ENCODE results near the gene KIAA1586.
A peak's percentile ranks its signal among the peaks of the same experiment; 100 is the strongest.
"Not testable (repeated sequence)": the region's sequence is repeated elsewhere in the genome, so short reads cannot be mapped to it uniquely, and the experiment has no call there.

The KIAA1586 gene

DNA sequence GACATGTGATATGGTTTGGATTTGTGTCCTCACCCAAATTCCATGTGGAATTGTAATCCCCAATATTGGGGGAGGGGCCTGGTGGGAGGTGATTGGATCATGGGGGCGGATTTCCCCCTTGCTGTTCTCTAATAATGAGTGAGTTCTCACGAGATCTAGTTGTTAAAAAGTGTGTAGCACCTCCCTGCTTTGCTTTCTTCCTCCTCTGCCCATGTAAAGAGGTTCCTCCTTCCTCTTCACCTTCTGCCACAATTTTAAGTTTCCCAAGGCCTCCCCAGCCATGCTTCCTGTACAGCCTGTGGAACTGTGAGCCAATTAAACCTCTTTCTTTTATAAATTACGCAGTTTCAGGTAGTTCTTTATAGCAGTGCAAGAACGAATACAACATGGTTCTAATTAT, 41.4 kb downstream of the KIAA1586 start:
- H3K4me3 ChIP-seq (ENCODE audit: low read length): no peak overlapping the region
- H3K9me3 ChIP-seq (ENCODE audit: insufficient read depth, low read depth, low read length): no peaks in the 10 kb centered on the region
- H3K27me3 ChIP-seq (ENCODE audit: insufficient read depth, low read length): no peaks in the 10 kb centered on the region
- no peak overlapping the region for H3K9ac ChIP-seq (ENCODE audit: low read depth, low read length)
- no peak overlapping the region for H3K27ac ChIP-seq (ENCODE audit: low read length)
- H3K4me1 ChIP-seq (ENCODE audit: insufficient read depth, low read length): peaks cover 10% of the 10 kb centered on the region; the same call in 1 of the 2 replicates
- peaks cover 15% of the 10 kb centered on the region for H3K36me3 ChIP-seq (ENCODE audit: insufficient read depth, low read depth, low read length)

DNA sequence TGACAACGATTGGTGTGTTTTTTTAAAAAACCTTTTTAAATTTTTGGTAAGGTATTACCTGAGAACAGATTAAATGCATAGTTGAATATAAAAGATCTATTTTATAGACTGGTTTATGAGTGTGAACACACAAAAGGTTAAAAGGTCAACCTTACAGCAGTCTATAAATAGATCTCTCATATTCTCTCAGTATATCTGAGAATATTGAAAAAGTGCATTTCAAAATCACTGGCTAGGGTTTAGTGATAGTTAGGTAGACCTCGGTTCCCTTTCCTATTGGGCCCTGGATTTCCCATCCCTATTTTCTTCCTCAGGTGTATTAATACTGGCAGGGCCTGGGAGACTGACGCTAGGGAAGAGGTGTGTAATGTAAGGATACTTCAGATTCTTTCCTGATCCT, 42.8 kb downstream of the KIAA1586 start:
- H3K27ac ChIP-seq (ENCODE audit: low read length): no peak overlapping the region
- H3K27me3 ChIP-seq (ENCODE audit: insufficient read depth, low read length): no peaks in the 10 kb centered on the region
- no peak overlapping the region for H3K9ac ChIP-seq (ENCODE audit: low read depth, low read length)
- H3K9me3 ChIP-seq (ENCODE audit: insufficient read depth, low read depth, low read length): no peaks in the 10 kb centered on the region
- peaks cover 24% of the 10 kb centered on the region for H3K36me3 ChIP-seq (ENCODE audit: insufficient read depth, low read depth, low read length)
- peaks cover 10% of the 10 kb centered on the region; the same call in 1 of the 2 replicates for H3K4me1 ChIP-seq (ENCODE audit: insufficient read depth, low read length)
- peak overlapping the region; percentile 70 for H3K4me3 ChIP-seq (ENCODE audit: low read length)

DNA sequence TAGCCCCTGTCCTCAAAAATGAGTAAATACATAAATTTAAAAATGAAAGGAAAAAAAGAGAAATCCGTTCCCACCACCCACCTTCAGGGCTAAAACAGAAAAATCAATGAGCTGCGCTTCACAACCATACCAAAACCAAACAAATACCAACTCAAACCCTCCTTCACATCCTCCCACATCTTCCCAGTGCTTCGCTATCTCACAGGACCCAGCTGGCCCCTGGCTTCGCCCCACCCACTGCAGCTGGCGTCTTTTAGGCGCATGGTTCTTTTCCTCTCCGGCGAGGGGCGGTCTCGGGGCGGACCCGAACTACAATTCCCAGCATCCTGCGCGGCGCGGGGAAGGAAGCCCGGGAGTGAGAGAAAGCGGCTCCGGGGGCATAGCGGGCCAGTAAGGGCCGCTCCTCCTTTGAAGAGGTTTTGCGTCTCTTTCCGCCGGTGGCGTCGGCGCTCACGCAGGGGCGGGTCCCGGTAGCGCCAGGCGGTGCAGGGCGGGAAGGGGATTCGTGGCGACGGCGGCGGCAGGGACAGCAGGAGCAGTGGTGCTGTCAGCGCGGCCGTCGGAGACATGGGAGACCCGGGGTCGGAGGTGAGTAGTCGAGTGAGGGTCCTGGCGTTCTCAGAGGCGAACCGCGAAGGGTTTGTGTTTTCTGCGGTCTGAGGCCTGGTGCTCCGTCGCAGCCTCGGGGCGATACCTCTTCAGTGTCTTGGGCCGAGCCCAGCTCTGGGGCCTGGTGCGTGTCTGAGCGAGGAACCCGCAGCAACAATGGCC, 43.4 kb downstream of the KIAA1586 start, which contains the start of gene ZNF451:
ZNF451 (plus strand) TSS at position 502 of the 771 bp plus-strand sequence; CDS start at position 568, 66 bp downstream.
- Histone ChIP-seq H3K4me1 (ENCODE audit: insufficient read depth, low read length) (peaks cover 10% of the 10 kb centered on the region; the same call in 1 of the 2 replicates), H3K9me3 (ENCODE audit: insufficient read depth, low read depth, low read length) (no peaks in the 10 kb centered on the region), H3K36me3 (ENCODE audit: insufficient read depth, low read depth, low read length) (peaks cover 26% of the 10 kb centered on the region), H3K4me3 (ENCODE audit: low read length) (peak within 1 kb of the TSS; percentile 70), H3K27ac (ENCODE audit: low read length) (no peak within 1 kb of the TSS), H3K27me3 (ENCODE audit: insufficient read depth, low read length) (no peaks in the 10 kb centered on the region), H3K9ac (ENCODE audit: low read depth, low read length) (peak within 1 kb of the TSS; percentile 66; the same call in 1 of the 2 replicates)

DNA sequence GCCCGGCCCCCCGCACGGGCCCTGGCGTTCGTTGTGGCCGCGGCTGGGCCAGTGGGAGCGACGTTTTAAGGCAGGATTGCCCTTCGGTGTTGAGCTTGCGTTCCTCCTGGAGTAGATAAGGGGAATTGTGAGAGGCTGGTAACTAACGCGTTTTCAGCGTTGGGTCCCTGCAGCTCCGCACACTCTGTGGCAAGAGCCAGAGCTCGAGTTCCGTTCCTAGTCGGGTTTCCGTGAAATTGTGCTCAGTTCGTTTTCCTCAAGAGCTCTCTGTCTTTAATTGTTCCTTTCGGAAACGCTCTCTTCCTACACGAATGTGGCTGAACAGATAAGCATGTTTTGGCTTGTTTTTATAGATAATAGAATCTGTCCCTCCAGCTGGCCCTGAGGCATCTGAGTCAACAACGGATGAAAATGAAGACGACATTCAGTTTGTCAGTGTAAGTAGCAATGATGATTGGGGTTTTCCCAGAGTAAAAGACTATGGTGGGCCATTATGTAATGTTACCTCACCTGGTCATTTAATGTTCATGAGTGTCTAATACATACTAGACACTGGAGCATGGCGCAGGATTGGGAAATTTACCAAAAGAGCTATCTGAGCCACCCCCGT, 44.1 kb downstream of the KIAA1586 start:
- not testable (repeated sequence) for H3K4me1 ChIP-seq (ENCODE audit: insufficient read depth, low read length); H3K9ac ChIP-seq (ENCODE audit: low read depth, low read length); H3K9me3 ChIP-seq (ENCODE audit: insufficient read depth, low read depth, low read length); H3K27ac ChIP-seq (ENCODE audit: low read length); H3K27me3 ChIP-seq (ENCODE audit: insufficient read depth, low read length)
- Histone ChIP-seq H3K36me3 (ENCODE audit: insufficient read depth, low read depth, low read length) (peaks cover 27% of the 10 kb centered on the region), H3K4me3 (ENCODE audit: low read length) (peak overlapping the region; percentile 70; the same call in 1 of the 2 replicates)

DNA sequence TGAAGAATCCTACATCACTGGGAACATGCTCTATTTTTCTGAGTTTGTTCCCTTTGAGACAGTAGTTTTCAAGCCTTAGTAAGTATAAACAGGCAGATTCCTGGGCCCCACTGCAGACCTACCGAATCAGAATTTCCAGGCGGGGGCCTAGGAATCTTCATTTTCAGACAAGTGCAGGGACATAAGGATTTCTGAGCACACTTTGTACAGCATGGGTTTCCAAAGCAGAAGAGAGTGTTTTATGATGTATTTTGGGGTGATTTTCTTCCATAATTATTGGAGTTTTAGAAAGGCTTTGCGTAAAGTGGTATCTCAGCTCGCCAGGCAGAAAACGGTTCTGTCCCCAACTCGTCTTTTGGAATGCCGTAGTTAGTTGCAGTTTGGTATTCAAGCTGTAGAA, 44.9 kb downstream of the KIAA1586 start:
- not testable (repeated sequence) for H3K27ac ChIP-seq (ENCODE audit: low read length); H3K27me3 ChIP-seq (ENCODE audit: insufficient read depth, low read length); H3K4me1 ChIP-seq (ENCODE audit: insufficient read depth, low read length); H3K9me3 ChIP-seq (ENCODE audit: insufficient read depth, low read depth, low read length)
- Histone ChIP-seq H3K36me3 (ENCODE audit: insufficient read depth, low read depth, low read length) (peaks cover 27% of the 10 kb centered on the region), H3K4me3 (ENCODE audit: low read length) (peak overlapping the region; percentile 47; the same call in 1 of the 2 replicates), H3K9ac (ENCODE audit: low read depth, low read length) (peak overlapping the region; percentile 3; the same call in 1 of the 2 replicates)

DNA sequence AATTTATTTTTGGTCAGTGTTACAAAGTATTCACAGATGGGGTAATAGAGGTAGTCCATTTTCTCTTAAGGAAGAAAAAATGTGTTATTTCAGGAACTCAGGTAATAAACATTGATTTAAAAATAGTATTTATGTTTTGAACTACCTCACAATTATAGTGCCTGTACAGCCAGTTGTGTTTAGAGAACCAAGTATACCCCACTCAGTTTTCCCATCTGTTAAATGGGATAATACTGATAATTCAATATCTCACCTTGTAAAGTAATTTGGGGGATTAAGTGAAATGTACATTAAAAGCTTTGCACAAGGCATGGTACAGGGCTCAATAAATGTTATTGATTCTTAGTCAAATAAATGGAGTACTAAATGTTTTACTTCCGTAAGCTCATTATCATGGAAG, 48.2 kb downstream of the KIAA1586 start:
- Histone ChIP-seq H3K36me3 (ENCODE audit: insufficient read depth, low read depth, low read length) (peaks cover 53% of the 10 kb centered on the region), H3K9me3 (ENCODE audit: insufficient read depth, low read depth, low read length) (no peaks in the 10 kb centered on the region), H3K4me3 (ENCODE audit: low read length) (no peak overlapping the region), H3K27me3 (ENCODE audit: insufficient read depth, low read length) (no peaks in the 10 kb centered on the region), H3K4me1 (ENCODE audit: insufficient read depth, low read length) (peaks cover 5% of the 10 kb centered on the region; the same call in 1 of the 2 replicates), H3K27ac (ENCODE audit: low read length) (no peak overlapping the region), H3K9ac (ENCODE audit: low read depth, low read length) (no peak overlapping the region)

DNA sequence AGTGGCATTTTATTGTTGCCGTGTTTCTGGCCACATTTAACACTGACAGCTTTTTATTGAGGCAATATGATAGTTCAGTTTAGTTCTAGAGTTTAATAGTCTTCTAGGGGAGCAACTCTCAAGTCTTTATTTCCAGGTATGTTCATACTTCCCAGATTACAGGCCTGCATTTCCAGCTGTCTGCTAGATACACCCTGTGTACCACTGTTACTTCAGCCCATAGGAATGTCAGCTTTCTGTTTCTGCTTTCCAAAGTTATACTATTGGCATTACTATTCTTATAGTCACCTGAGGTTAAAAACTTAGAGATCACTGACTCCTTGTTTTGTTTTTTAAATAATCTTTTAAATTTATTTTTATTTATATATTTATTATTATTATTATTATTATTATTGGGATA, 51.1 kb downstream of the KIAA1586 start:
- H3K9me3 ChIP-seq (ENCODE audit: insufficient read depth, low read depth, low read length): no peaks in the 10 kb centered on the region
- H3K36me3 ChIP-seq (ENCODE audit: insufficient read depth, low read depth, low read length): peaks cover 70% of the 10 kb centered on the region
- H3K27ac ChIP-seq (ENCODE audit: low read length): no peak overlapping the region
- H3K4me1 ChIP-seq (ENCODE audit: insufficient read depth, low read length): no peaks in the 10 kb centered on the region
- H3K9ac ChIP-seq (ENCODE audit: low read depth, low read length): no peak overlapping the region
- H3K4me3 ChIP-seq (ENCODE audit: low read length): no peak overlapping the region
- no peaks in the 10 kb centered on the region for H3K27me3 ChIP-seq (ENCODE audit: insufficient read depth, low read length)

DNA sequence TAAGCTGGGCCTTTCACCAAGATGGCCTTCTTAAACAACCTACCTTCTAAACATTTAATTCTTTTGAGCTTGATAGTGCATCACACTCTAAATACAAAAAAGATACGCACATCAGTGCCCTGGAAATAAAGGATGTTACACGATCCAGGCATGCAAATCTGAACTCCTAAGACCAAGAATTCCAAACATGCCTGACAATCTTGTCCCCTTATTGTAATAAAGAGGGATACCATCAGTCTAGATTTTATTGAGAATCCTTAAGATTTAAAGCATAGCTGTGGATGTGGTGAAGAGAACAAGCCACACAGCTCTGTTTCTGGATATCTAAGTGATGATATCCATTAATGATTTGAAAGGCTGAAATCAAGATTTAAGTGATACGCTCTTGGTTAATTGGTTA, 56.5 kb downstream of the KIAA1586 start:
- no peaks in the 10 kb centered on the region for H3K27me3 ChIP-seq (ENCODE audit: insufficient read depth, low read length)
- H3K36me3 ChIP-seq (ENCODE audit: insufficient read depth, low read depth, low read length): peaks cover 73% of the 10 kb centered on the region
- H3K4me3 ChIP-seq (ENCODE audit: low read length): no peak overlapping the region
- no peak overlapping the region for H3K9ac ChIP-seq (ENCODE audit: low read depth, low read length)
- H3K27ac ChIP-seq (ENCODE audit: low read length): no peak overlapping the region
- no peaks in the 10 kb centered on the region for H3K9me3 ChIP-seq (ENCODE audit: insufficient read depth, low read depth, low read length)
- no peaks in the 10 kb centered on the region for H3K4me1 ChIP-seq (ENCODE audit: insufficient read depth, low read length)

DNA sequence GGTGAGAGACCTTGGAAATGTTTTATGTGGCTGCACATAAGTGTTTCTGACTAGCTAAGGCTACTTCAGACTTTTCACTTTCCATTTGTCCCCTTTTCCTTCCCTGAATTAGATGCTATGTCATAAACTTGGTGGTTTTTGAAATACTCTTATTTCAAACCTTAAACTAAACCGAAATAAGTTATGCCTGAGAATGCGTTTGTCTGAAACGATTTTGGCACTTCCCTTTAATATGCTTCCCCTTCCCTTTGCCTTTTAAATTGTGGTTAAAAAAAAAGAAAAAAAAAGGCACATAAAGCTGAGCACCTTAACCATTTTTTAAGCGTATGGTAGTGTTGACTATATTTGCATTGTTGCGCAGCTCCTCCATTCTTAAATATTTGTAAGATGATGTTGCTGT, 57.8 kb downstream of the KIAA1586 start:
- H3K9me3 ChIP-seq (ENCODE audit: insufficient read depth, low read depth, low read length): no peaks in the 10 kb centered on the region
- no peak overlapping the region for H3K27ac ChIP-seq (ENCODE audit: low read length)
- H3K4me1 ChIP-seq (ENCODE audit: insufficient read depth, low read length): no peaks in the 10 kb centered on the region; the same call in 1 of the 2 replicates
- H3K4me3 ChIP-seq (ENCODE audit: low read length): no peak overlapping the region
- H3K36me3 ChIP-seq (ENCODE audit: insufficient read depth, low read depth, low read length): peaks cover 59% of the 10 kb centered on the region
- H3K27me3 ChIP-seq (ENCODE audit: insufficient read depth, low read length): no peaks in the 10 kb centered on the region
- no peak overlapping the region for H3K9ac ChIP-seq (ENCODE audit: low read depth, low read length)
